DMS79 treated with DMSO at 0.1 percent for 48 hours (cell line): ENCODE measurements around the gene ITPKC.
"Not testable (repeated sequence)": the region's sequence is repeated elsewhere in the genome, so short reads cannot be mapped to it uniquely, and the experiment has no call there.

Experiments used
- DNase-seq: peaks from one replicate; lab custom pipeline; 2025; lab: John Stamatoyannopoulos, UW

The ITPKC gene

DNA sequence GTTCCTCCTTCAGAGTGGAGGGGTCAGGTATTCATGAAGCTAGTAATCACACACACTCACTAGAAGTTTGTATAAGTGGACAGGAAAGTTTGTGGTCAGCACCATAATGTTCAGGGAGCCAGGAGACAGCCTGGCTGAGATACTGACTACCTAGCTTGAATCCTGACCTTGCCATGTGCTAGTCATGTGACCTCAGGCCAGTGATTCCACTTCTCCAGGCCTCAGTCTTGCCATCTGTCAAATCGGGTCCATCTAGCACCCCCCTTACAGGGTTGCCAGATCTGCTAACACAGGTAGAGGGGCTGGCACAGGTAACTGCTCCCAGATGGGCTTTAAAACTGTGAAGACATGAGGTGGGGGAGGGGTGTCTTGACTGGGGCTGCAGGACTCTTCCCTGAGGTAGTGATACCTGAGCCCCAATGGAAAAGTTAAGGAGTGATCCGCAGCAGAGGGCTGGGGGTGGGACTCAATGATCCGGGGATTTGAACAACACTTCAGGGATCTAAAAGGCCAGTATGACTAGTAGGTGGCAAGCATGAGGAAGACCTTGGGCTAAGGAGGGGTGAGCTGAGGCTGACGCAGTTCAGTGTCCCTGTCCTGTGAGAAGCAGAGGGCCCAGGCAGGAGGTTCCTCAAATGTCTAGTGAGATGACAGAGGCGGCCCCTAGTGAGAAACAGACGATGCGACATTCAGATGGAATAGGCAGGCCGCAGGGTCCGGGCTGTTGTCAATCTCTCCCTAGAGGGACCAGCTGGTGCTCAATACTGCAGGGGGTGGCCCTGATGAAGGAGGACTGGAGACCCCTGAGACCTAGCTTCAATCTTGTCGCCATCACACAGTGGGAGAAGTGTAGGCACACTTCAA lies 24.8 kb downstream of the ITPKC start:
- DNase-seq = no peak

DNA sequence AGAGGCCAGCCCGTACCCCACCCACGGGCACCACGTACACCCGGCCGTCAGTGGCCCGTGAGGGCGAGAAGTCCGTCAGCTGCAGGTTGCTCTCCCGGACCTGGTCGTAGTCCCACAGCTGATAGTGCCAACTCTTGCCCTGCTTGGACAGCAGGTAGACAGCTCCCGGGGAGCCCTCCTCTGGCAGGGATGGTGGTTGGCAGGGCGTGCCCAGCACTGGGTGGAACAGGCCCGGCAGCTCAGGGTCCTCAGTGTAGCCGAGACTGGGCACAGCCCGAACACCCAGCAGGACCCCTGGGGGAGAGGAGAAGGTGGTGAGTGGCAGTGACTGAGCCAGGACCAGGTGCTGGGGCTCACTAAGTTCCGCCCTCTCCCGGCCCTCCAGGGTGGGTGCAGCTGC lies 25.6 kb downstream of the ITPKC start:
- DNase-seq = no peak

DNA sequence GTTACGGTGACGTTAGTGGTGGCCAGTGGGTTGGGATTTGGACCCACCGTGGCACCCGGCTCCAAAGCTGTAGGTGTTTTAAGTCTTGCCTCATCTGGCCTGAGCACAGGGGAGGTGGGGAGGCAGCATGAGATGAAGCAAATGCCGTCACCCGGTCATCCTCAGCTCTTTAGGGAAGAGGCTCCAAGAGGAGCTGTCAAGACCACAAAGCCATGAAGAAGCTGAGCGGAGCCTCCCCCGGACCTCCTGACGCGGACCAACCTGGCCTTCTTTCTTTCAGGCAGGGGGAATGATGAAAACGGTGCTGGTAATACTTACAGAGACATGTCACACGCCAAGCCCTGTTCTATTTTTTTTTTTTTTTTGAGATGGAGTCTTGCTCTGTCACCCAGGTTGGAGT lies 26.0 kb downstream of the ITPKC start:
- DNase-seq = no peak

DNA sequence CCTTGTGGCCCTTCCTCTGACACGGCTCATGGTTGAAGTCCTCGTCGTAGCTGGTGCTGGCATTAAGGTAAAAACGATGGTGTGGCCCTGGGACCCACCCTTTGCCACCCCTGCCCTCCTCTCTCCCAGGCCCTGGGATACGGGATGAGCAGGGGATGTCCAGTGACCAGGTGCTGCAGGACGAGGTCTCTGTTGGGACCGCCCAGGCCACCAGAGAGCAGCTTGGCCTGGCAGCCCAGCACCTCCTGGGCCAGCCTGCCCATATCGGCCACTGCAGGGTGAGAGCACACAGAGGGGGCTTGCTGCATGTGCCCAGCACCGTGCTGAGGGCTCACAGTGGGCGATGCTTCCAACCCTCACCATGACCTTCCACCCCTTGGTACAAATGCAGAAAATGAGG lies 27.0 kb downstream of the ITPKC start:
- no peak for DNase-seq

DNA sequence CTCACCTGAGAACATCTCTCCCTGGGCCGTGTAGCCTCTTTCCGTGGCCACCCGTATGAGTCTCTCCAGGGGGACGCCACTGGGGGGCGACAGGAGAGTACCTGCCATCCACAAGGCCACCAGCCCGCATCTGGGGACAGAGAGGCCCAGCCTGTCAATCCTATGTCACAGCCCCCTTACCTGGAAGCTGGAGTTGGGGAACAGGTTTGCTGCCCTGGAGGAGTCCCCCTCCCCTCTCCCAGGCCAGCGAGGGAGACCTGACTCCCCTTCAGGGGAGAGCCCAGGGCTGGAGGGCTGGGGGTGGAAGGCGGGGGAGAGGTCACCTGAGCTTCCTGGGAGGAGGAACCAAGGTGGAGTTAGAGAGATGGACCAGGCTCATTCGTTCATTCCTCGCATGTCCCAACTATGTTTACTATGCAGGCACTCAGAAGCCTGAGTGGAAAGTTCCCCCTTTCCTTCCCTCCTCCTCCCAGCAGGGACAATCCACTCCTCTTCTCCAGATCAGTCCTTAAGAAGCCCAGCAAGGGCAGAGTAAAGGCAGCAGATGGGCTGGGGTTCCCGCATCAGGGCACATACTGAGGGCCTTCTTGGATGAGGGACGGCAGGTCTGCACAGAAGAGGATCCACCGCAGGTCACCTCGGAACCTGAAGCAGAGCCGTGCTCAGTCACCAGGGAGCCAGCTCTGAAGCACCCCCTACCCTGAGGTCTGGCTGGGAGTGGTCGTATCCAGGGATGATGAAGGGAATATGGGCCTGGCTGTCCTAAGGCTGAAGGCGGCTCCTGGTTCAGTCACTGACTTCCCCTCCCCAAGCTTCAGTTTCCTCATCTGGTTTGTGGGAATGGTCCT lies 27.9 kb downstream of the ITPKC start:
- DNase-seq = no peak

DNA sequence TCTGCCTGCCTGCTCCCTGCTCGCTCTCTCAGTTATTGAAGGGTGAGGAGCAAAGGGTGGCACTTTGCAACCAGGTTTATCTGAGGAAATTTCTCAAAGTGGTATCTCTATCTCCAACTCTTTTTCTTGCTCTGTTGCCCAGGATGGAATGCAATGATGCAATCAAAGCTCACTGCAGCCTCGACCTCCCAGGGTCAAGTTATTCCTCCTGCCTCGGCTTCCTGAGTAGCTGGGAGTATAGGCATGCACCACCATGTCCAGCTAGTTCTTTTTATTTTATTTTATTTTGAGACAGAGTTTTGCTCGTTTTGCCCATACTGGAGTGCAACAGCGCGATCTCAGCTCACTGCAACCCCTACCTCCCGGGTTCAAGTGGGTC lies 28.5 kb downstream of the ITPKC start:
- no peak for DNase-seq

DNA sequence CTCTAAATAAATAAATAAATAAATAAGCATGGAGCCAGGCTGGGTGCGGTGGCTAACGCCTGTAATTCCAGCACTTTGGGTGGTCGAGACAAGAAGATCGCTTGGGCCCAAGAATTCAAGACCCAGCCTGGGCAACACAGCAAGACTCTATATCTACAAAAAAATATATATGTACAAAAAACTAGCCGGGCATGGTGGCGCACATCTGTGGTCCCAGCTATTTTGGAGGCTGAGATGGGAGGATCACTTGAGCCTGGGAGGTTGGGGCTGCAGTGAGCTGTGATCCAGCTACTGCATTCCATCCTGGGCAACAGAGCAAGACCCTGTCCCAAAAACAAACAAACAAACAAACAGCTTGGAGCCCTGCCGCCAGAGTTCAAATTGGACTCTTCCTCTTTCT lies 30.6 kb downstream of the ITPKC start:
- DNase-seq = no peak

DNA sequence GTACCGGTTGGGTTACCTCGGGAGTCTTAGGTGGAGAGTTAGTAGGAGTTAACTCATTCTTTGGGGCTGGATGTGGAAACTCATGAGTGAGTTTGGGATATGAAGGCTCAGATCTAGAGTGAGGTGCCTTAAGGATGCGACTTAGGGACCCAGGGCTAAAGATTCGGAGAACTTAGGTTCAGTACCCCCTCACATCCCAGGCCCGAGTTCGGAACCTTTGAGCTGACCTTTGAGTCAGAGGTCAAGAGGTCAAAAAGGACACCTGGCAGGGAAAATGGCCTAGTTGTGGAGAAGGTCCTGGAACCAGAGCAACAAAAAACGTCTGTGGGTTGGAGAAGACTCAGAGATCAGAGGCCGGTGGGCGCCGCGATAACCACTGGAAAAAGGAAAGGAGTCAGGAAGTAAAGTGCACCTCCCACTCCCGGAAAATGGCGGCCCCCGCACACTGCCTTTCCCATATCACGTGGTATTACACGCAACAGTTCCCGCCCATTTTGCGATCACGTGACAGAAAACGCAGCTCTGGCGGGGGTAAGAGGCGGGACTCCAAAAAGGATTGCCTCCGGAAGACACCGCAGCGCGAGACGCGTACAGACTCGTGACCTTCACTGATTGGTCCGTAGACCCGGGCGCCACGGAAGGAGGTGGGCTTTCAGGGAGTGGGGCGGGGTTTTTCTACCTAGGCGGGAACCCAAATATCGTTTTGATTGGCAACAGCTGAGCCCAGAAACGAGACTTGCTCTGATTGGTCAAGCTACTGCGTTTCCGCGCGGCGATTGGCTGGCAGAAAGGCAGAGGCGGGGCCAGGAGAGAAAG lies 33.4 kb downstream of the ITPKC start, which contains the start of gene ACTMAP:
Gene ACTMAP, minus strand, starts transcription at position 420 of the 816 bp plus-strand sequence. CDS start 674 bp downstream, outside the sequence.
- peak; percentile 99 for DNase-seq

DNA sequence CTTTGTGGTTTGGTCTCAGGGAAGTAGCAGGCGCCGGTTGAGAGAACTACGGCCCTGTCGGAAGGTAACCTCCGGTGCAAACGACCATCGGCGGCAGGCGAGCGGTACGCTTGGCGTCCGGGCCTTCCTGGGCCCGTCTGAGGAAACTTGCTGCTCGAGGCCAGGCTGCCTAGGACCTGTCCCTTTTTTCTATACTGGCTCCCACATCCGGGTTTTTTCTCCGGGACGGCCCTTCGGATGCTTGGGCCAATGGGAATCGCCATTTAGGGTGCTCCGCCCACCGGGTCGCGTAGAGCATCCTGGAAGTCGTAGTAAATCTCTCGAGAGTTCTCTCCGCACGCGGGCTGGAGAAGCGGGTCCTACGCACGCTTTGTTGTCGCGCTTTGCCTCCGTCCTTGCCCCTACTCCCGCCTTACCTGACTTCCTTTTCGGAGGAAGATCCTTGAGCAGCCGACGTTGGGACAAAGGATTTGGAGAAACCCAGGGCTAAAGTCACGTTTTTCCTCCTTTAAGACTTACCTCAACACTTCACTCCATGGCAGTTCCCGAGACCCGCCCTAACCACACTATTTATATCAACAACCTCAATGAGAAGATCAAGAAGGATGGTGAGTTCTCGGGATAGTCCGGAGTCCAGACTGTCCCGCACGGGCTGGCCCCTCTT lies 34.1 kb downstream of the ITPKC start, which contains the start of gene SNRPA:
Gene SNRPA, plus strand, starts transcription at position 330 of the 664 bp plus-strand sequence. Its CDS starts 206 bp downstream, at position 536.
- DNase-seq = peak; percentile 97

DNA sequence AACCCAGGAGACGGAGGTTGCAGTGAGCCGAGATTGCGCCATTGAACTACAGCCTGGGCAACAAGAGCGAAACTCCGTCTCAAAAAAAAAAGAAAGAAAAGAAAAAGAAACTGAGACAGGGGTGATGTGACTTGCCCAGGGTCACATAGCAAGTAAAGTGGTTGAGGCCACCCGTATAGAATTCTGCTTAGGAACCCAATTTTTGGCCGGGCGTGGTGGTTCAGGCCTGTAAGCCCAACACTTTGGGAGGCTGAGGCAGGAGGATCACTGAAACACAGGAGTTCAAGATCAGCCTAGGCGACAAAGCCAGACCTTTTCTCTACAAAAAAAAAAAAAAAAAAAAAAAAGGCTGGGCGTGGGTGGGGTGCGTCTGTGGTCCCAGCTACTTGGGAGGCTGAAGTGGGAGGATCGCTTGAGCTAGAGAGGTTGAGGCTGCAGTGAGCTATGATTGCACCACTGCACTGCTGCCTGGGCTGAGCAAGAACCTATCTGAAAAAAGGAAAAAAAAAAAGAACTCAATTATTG lies 35.4 kb downstream of the ITPKC start:
- DNase-seq = no peak

DNA sequence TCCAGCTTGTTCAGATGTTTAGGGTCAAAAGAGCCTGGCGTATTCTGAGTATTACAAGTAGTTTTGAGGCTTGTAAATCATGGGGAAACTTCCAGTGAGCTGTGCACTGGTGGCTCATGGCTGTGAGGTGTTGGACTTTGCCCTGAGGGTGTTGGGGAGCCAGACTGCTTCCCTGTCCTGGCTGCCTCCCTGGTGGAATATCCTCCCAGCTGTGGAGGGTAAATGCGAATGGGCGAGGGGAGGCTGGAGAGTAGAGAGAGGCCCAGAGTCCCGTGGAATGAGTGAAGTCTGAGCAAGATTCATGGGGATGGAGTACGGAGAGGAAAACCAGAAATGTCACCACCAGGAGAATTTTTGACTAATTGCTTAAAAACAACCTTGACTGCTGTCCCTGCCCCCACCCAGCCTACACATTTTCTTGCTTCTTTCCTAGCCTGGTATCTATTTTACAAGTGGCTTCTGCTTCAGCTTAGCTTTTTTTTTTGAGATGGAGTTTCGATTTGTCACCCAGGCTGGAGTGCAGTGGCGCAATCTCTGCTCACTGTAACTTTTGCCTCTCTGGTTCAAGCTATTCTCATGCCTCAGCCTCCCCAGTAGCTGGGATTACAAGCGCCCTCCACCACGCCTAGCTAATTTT lies 37.8 kb downstream of the ITPKC start:
- DNase-seq = no peak

DNA sequence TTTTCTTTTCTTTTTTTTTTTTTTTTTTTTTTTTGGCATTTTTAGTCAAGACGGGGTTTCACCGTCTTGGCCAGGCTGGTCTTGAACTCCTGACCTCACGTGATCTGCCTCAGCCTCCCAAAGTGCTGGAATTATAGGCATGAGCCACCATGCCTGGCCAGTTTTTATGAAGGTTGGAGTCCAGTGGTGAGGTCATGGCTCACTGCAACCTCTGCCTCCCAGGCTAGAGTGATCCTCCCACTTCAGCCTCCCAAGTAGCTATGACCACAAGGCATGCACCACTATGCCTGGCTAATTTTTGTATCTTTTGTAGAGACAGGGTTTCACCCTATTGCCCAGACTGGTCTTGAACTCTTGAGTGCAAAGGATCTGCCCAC lies 38.3 kb downstream of the ITPKC start:
- DNase-seq = no peak

DNA sequence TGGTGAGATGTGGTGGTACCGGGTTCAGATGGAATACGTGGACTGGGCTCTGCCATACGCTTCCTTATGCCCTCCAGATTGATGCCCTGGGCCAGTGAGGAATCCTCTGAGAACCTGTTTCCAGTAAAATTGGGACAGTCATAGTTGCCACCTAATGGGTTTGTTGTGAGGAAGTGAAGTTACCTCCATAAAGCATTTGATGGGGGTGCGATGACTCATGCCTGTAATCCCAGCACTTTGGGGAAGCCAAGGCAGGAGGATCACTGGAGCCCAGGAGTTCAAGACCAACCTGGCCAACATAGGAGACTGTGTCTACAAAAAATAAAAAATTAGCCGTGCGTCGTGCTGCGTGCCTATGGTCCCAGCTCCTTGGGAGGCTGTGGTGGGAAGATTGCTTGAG lies 38.9 kb downstream of the ITPKC start:
- DNase-seq = no peak

DNA sequence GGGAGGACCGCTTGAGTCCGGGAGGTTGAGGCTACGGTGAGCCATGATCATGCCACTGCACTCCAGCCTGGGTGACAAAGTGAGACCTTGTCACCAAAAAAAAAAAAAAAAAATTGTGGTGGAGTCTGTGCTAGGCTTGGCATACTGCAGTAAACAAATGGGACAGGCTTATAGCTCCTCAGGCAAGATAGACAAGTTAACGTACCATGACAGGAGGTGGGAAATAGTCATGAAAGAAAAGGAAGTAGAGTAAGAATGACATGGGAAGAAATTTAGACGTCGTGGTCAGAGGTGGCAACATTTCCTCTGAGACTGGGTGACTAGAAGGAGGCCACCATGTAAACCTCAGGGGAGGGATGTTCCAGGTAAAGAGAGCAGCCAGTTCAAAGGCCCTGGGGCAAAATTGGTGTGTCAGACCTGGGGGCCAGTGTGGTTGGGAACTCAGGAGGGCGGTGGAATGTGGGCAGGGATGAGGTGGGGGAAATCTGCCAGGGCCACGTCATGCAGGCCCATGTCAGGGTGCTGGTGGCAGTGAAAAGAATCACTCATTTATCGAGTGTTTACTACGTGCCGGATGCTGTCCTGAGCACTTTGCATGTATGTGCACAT lies 39.7 kb downstream of the ITPKC start:
- DNase-seq = no peak

DNA sequence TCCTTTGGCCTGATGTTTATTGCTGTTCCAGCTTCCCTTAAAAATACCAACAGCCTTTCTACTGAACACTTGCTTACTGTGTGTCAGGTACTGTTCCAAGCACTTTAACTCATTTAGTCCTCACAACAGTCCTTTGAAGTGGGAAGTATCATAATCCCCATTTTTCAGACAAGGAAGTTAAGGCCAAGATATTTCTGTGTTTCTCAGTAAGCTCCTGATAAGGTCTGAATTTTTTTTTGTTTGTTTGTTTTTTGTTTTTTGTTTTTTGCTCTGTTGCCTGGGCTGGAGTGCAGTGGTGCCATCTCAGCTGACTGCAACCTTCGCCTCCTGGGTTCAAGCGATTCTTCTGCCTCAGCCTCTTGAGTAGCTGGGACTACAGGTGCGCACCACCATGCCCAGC lies 41.6 kb downstream of the ITPKC start:
- no peak for DNase-seq

DNA sequence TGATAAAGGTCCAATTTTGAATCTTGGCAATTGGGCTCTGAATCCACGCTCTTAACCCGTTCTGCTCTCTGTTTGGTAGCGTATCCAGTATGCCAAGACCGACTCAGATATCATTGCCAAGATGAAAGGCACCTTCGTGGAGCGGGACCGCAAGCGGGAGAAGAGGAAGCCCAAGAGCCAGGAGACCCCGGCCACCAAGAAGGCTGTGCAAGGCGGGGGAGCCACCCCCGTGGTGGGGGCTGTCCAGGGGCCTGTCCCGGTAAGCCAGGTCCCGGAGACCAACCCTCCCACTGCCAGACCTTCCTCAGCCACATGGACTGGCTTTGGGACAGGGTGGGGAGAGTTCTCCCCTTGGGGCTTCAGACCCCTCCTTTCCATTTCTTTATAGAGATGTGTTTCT lies 42.4 kb downstream of the ITPKC start:
- DNase-seq = no peak

DNA sequence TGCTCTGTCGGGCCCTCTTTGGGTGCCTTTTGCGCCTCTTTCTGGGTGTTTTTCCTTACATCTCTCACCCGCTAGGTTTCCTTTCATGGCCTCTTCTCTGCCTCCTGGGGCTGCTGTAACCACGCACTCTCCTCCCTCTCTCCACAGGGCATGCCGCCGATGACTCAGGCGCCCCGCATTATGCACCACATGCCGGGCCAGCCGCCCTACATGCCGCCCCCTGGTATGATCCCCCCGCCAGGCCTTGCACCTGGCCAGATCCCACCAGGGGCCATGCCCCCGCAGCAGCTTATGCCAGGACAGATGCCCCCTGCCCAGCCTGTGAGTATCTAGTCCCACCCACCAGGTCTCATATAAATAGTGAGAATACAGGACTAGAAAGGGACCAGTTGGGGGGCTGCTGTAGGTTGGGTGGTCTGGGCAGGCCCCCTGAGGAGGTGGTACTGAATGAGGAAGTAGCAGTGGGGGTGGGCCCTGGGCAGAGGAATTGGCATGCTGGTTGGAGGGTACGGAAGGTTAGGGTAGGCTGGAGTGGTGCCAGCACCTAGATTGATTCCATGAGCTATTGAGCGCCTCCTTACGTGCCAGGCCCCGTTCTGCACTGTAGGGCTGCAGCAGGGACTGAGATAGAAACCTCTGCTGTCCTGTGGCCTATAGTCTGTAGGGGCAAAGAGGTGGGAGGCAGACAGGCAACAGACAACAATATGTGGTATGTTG lies 46.0 kb downstream of the ITPKC start:
- DNase-seq = no peak

DNA sequence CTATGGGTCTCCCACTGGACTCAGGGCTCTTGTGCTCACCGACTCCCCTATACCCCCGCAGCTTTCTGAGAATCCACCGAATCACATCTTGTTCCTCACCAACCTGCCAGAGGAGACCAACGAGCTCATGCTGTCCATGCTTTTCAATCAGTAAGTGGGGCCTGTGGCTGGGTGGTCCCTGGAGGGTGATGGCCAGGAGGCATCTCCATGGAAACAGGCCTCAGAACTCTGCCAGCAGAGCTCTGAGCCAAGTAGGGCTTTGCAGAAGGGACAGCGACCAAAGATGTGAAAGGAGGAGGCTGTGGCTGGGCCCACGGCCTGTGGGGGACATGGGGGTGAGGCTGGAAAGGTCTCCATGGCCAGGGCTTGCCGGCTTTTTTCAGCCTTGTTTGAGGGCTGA lies 46.6 kb downstream of the ITPKC start:
- no peak for DNase-seq

DNA sequence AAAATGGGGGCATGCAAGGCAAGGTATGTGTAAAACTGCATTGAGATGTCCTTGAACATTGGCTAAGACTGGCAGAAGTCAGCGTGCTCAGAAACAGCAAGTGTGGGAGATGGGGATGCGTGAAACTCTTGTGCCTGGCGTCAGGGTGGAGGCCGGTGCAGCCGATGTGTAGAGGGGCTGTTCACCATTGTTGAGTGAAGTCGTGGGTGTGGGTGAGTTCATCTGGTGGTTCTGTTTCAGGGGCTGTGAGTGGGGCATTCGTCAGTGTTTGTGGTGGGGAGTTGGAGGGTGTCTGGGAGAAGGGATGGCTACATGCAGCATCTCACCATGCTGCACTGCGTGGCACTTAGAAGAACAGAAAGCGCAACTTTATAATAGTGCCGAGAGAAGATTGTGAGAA lies 47.1 kb downstream of the ITPKC start:
- no peak for DNase-seq

DNA sequence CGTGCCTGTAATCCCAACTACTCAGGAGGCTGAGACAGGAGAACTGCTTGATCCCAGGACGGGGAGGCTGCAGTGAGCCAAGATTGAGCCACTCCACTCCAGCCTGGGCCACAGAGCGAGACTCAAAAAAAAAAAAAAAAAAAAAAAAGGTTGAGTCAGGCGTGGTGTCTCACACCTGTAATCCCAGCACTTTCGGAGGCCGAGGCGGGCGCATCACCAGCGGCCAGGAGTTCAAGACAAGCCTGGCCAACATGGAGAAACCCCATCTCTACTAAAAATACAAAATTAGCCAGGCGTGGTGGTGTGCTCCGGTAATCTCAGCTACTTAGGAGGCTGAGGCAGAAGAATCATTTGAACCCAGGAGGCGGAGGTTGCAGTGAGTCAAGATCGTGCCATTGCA lies 49.5 kb downstream of the ITPKC start:
- DNase-seq = not testable (repeated sequence)
